ENCODE results near the gene RIN3.

GRCh38 chr14:92490239-92490959, 23.2 kb upstream of the RIN3 start:
- TF ChIP-seq, protein P1, sequence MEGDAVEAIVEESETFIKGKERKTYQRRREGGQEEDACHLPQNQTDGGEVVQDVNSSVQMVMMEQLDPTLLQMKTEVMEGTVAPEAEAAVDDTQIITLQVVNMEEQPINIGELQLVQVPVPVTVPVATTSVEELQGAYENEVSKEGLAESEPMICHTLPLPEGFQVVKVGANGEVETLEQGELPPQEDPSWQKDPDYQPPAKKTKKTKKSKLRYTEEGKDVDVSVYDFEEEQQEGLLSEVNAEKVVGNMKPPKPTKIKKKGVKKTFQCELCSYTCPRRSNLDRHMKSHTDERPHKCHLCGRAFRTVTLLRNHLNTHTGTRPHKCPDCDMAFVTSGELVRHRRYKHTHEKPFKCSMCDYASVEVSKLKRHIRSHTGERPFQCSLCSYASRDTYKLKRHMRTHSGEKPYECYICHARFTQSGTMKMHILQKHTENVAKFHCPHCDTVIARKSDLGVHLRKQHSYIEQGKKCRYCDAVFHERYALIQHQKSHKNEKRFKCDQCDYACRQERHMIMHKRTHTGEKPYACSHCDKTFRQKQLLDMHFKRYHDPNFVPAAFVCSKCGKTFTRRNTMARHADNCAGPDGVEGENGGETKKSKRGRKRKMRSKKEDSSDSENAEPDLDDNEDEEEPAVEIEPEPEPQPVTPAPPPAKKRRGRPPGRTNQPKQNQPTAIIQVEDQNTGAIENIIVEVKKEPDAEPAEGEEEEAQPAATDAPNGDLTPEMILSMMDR (IDR thresholded peaks at IDR 0.05; ENCODE audit: insufficient read depth, low read depth, low read length) = no peak
- no peak for TF ChIP-seq EZH2 (IDR thresholded peaks at IDR 0.05; ENCODE audit: insufficient read depth, low read length)

Measured in astrocyte (in vitro differentiated cells and primary cell).